Adipocyte (in vitro differentiated cells): ENCODE measurements around the gene ATP7A.

Experiments
- DNase-seq: peaks from one replicate; pipeline ENCODE4 v3.0.0-alpha.2; 2015; ENCODE audit warnings: low read depth
- H3K27me3 ChIP-seq: replicated peaks from 2 replicates; pipeline ENCODE4 v1.7.0; 2013; ENCODE audit warnings: mild to moderate bottlenecking, low read length, moderate library complexity; ENCODE audit not compliant: control insufficient read depth, insufficient read depth
- H3K36me3 ChIP-seq: 2 replicates; pipeline ENCODE4 v1.7.0; 2013; ENCODE audit warnings: low read length, mild to moderate bottlenecking, moderate library complexity; ENCODE audit not compliant: control insufficient read depth, insufficient read depth, severe bottlenecking
- H3K4me1 ChIP-seq: 2 replicates; pipeline ENCODE4 v1.7.0; 2013; ENCODE audit warnings: mild to moderate bottlenecking, low read length, moderate library complexity; ENCODE audit not compliant: control insufficient read depth, insufficient read depth
- H3K4me3 ChIP-seq: 2 replicates; pipeline ENCODE4 v1.7.0; 2013; ENCODE audit warnings: mild to moderate bottlenecking, low read length, moderate library complexity
- H3K9ac ChIP-seq: 2 replicates; pipeline ENCODE4 v1.7.0; 2013; ENCODE audit warnings: mild to moderate bottlenecking, low read length, moderate library complexity
- H3K9me3 ChIP-seq: 2 replicates; pipeline ENCODE4 v1.7.0; 2013; ENCODE audit warnings: mild to moderate bottlenecking, low read length, moderate library complexity; ENCODE audit not compliant: control insufficient read depth

The ATP7A gene

GRCh38 chrX:77969538-77969937, 59.0 kb downstream of the ATP7A start, which contains the start of gene PGAM4:
PGAM4 (minus strand) TSS chrX:77969638; CDS start chrX:77969638, 0 bp downstream.
- DNase-seq, result no peak
- no peaks in the 10 kb centered on the region for H3K4me1 ChIP-seq
- no peak within 1 kb of the TSS for H3K9ac ChIP-seq
- H3K27me3 ChIP-seq, result no peaks in the 10 kb centered on the region
- H3K36me3 ChIP-seq, result no peaks in the 10 kb centered on the region
- no peaks in the 10 kb centered on the region for H3K9me3 ChIP-seq
- H3K4me3 ChIP-seq, result no peak within 1 kb of the TSS

- Histone ChIP-seq H3K9ac (no peak overlapping the region), H3K9me3 (no peaks in the 10 kb centered on the region), H3K36me3 (no peaks in the 10 kb centered on the region), H3K4me1 (no peaks in the 10 kb centered on the region), H3K27me3 (no peaks in the 10 kb centered on the region), H3K4me3 (no peak overlapping the region)
- DNase-seq, result peak; percentile 6
Observed at GRCh38 chrX:77975755-77976154, 65.3 kb downstream of the ATP7A start.

DNA sequence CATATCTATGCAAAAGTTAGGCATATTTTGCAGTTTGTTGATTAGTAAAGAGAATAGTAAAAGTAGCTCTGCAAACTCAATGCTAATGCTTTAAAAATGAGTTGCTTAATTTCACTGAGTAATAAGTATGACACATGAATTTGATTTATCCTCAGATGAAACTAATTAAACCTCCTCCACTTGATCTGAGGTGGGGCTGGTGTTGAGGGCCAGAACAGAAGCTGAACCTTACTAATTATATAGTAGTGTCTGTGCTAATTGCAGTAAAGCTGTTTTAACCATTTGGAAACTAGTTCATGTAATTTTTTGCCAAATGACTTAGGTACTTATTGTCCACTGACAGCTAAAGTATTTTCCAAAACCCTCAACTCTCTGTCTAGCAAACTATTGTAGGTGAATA, 66.6 kb downstream of the ATP7A start:
- H3K9ac ChIP-seq, result no peak overlapping the region
- no peaks in the 10 kb centered on the region for H3K9me3 ChIP-seq
- H3K36me3 ChIP-seq, result no peaks in the 10 kb centered on the region
- no peaks in the 10 kb centered on the region for H3K27me3 ChIP-seq
- no peak overlapping the region for H3K4me3 ChIP-seq
- DNase-seq, result no peak
- H3K4me1 ChIP-seq, result no peaks in the 10 kb centered on the region

DNA sequence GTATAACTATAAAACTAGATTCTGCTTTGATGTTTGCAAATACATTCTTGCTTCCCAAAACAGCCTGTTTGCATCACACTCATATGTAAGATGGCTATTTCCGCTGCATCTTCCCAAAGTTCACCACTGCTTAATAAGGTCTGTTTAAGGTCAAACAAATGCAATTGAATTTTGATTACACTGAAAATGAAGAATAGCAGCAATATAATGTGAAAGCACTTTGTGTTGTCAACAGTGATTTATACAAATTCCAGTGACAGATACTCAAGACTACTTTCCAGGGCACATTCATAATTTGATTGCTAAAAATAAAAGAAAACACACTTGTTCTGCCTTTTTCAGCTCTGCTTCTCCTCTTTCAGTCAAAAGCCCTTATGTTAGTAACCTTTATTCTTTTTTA, 67.0 kb downstream of the ATP7A start:
- no peak overlapping the region for H3K9ac ChIP-seq
- no peaks in the 10 kb centered on the region for H3K36me3 ChIP-seq
- no peak for DNase-seq
- H3K27me3 ChIP-seq, result no peaks in the 10 kb centered on the region
- H3K4me3 ChIP-seq, result no peak overlapping the region
- H3K9me3 ChIP-seq, result no peaks in the 10 kb centered on the region
- H3K4me1 ChIP-seq, result no peaks in the 10 kb centered on the region

GRCh38 chrX:77979870-77980269, 69.4 kb downstream of the ATP7A start:
- no peaks in the 10 kb centered on the region for H3K4me1 ChIP-seq
- no peak overlapping the region for H3K4me3 ChIP-seq
- no peaks in the 10 kb centered on the region for H3K27me3 ChIP-seq
- H3K9ac ChIP-seq, result no peak overlapping the region
- no peak for DNase-seq
- H3K9me3 ChIP-seq, result no peaks in the 10 kb centered on the region
- H3K36me3 ChIP-seq, result no peaks in the 10 kb centered on the region

- peak; percentile 12 for DNase-seq
- Histone ChIP-seq H3K36me3 (no peaks in the 10 kb centered on the region), H3K9ac (no peak overlapping the region), H3K9me3 (no peaks in the 10 kb centered on the region), H3K4me1 (no peaks in the 10 kb centered on the region), H3K4me3 (no peak overlapping the region), H3K27me3 (peaks cover 5% of the 10 kb centered on the region)
Observed at GRCh38 chrX:78011846-78012245, 101.4 kb downstream of the ATP7A start.

DNA sequence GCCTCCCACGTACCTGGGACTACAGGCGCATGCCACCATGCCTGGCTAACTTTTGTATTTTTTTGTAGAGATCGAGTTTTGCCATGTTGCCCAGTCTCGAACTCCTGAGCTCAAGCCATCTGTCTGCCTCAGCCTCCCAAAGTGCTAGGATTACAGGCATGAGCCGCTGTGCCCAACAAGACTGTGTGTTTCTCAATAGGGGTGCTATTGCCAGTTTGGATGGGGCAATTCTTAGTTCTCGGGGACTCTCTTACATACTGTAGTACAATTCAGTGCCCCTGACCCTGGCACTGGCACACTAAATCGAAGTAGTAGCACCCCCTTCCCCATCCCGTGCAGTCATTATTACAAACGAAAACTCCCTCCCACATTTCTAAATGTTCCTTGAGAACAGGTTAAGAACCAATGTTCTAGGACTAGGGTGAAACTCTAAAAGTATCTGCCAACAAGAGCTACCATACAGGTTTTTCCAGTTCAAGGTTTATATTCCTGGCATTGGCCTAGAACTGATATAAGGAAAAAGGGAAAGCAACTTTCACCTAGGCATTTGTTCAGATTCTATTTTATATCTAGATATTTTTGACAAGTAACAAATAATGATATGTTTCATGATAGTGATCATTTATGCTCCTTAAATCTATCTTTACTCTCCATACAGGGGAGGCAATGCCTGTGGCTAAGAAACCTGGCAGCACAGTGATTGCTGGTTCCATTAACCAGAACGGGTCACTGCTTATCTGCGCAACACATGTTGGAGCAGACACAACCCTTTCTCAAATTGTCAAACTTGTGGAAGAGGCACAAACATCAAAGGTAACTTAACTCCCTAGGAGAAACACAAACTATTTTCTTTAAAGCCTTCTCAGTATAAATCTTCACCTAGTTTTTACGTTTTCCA, 109.3 kb downstream of the ATP7A start:
- peaks cover 5% of the 10 kb centered on the region for H3K27me3 ChIP-seq
- no peak for DNase-seq
- H3K9ac ChIP-seq, result no peak overlapping the region
- H3K4me1 ChIP-seq, result no peaks in the 10 kb centered on the region
- no peaks in the 10 kb centered on the region for H3K9me3 ChIP-seq
- H3K4me3 ChIP-seq, result no peak overlapping the region
- no peaks in the 10 kb centered on the region for H3K36me3 ChIP-seq

- Histone ChIP-seq H3K27me3 (no peaks in the 10 kb centered on the region), H3K36me3 (no peaks in the 10 kb centered on the region), H3K4me1 (no peaks in the 10 kb centered on the region), H3K9ac (no peak overlapping the region), H3K4me3 (no peak overlapping the region), H3K9me3 (peaks cover 3% of the 10 kb centered on the region)
- peak; percentile 15 for DNase-seq
Observed at GRCh38 chrX:78024349-78025059, 114.0 kb downstream of the ATP7A start.

- H3K4me3 ChIP-seq, result no peak overlapping the region
- DNase-seq, result no peak
- H3K36me3 ChIP-seq, result no peaks in the 10 kb centered on the region
- H3K27me3 ChIP-seq, result no peaks in the 10 kb centered on the region
- H3K9ac ChIP-seq, result no peak overlapping the region
- no peaks in the 10 kb centered on the region for H3K4me1 ChIP-seq
- H3K9me3 ChIP-seq, result peaks cover 3% of the 10 kb centered on the region
Observed at GRCh38 chrX:78027798-78028197, 117.3 kb downstream of the ATP7A start.

DNA sequence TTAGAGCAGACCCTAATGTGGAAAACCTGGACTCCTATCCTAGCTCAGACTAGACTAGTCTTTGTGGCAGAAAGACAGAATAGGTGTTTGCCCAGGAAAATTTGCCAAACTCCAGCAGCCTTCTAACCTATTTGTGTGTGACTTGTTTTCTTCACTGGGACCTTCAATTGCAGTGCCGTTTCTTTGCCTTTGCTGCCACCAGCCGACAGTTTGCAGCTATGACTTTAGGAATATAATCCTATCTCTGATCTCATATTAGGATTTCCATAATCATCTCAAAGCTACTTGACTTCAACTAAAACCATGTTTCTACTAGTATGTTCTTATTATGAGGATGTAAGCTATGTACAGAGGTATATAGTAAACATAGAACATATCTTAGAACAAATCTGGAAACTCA, 119.2 kb downstream of the ATP7A start:
- no peaks in the 10 kb centered on the region for H3K4me1 ChIP-seq
- no peaks in the 10 kb centered on the region for H3K27me3 ChIP-seq
- peaks cover 3% of the 10 kb centered on the region for H3K9me3 ChIP-seq
- H3K36me3 ChIP-seq, result no peaks in the 10 kb centered on the region
- no peak overlapping the region for H3K9ac ChIP-seq
- peak; percentile 64 for DNase-seq
- H3K4me3 ChIP-seq, result no peak overlapping the region

GRCh38 chrX:78035061-78035460, 124.6 kb downstream of the ATP7A start:
- no peak for DNase-seq
- H3K36me3 ChIP-seq, result peaks cover 2% of the 10 kb centered on the region
- H3K9me3 ChIP-seq, result no peaks in the 10 kb centered on the region
- no peaks in the 10 kb centered on the region for H3K4me1 ChIP-seq
- H3K4me3 ChIP-seq, result no peak overlapping the region
- no peak overlapping the region for H3K9ac ChIP-seq
- no peaks in the 10 kb centered on the region for H3K27me3 ChIP-seq
